GM23338 (cell line): Measurements from ENCODE around the gene SPIRE1. TPM values are rescaled to one million over a fixed set of nuclear protein-coding genes. Genes with fewer than 3 reads are reported as not detected.

Experiments
- ATAC-seq: fragments of 200-7000 bp; cut with Tn5 transposase; 3 replicates; pipeline ENCODE4 v1.9.1; 2020
- DNase-seq: peaks from one replicate; pipeline ENCODE4 v3.0.0-alpha.2; 2015; ENCODE audit warnings: low spot score
- H2AFZ ChIP-seq: fragments of 200-600 bp; sonication (generic); 2 replicates; pipeline ENCODE4 v1.8.0; 2016; ENCODE audit warnings: antibody characterized with exemption, mild to moderate bottlenecking, moderate library complexity
- H3F3A ChIP-seq: fragments of 200-600 bp; sonication (generic); replicated peaks from 2 replicates; pipeline ENCODE4 v1.8.0; 2017; ENCODE audit warnings: antibody characterized with exemption, mixed run types, low read depth
- H3K27ac ChIP-seq: fragments of 200-600 bp; sonication (generic); 2 replicates; pipeline ENCODE4 v1.6.1; 2016; ENCODE audit warnings: low read depth
- H3K27me3 ChIP-seq: fragments of 200-600 bp; sonication (generic); 2 replicates; pipeline ENCODE4 v1.8.0; 2016; ENCODE audit warnings: mild to moderate bottlenecking, mixed run types, moderate library complexity; ENCODE audit not compliant: insufficient read depth
- H3K36me3 ChIP-seq: fragments of 200-600 bp; sonication (generic); 2 replicates; pipeline ENCODE4 v1.8.0; 2016; ENCODE audit warnings: mild to moderate bottlenecking; ENCODE audit not compliant: insufficient read depth
- H3K4me1 ChIP-seq: fragments of 200-600 bp; sonication (generic); 2 replicates; pipeline ENCODE4 v1.8.0; 2016; ENCODE audit warnings: mild to moderate bottlenecking, moderate library complexity; ENCODE audit not compliant: insufficient read depth
- H3K4me2 ChIP-seq: fragments of 200-600 bp; sonication (generic); 2 replicates; pipeline ENCODE4 v1.7.1; 2017; ENCODE audit warnings: mixed run types
- H3K4me3 ChIP-seq: fragments of 200-600 bp; sonication (generic); 2 replicates; pipeline ENCODE4 v1.6.1; 2016; ENCODE audit warnings: mixed run types
- H3K79me2 ChIP-seq: fragments of 200-600 bp; sonication (generic); replicated peaks from 2 replicates; pipeline ENCODE4 v1.8.0; 2017; ENCODE audit warnings: mild to moderate bottlenecking; ENCODE audit not compliant: insufficient read depth
- H3K9me2 ChIP-seq: fragments of 200-600 bp; sonication (generic); 2 replicates; pipeline ENCODE4 v1.8.0; 2017; ENCODE audit not compliant: insufficient read depth
- H4K20me1 ChIP-seq: fragments of 200-600 bp; sonication (generic); replicated peaks from 2 replicates; pipeline ENCODE4 v1.8.0; 2017; ENCODE audit warnings: mild to moderate bottlenecking; ENCODE audit not compliant: insufficient read depth
- H3K27ac Mint-ChIP-seq: 2 replicates; pipeline ENCODE4 v1.8.0; 2020; ENCODE audit warnings: inconsistent platforms, mild to moderate bottlenecking, moderate library complexity, mixed read lengths
- H3K27me3 Mint-ChIP-seq: 3 replicates; pipeline ENCODE4 v1.8.0; 2022; ENCODE audit warnings: low read depth, mild to moderate bottlenecking, moderate library complexity, mixed read lengths, inconsistent platforms; ENCODE audit not compliant: insufficient read depth, poor library complexity
- H3K36me3 Mint-ChIP-seq: 3 replicates; pipeline ENCODE4 v1.8.0; 2021; ENCODE audit warnings: low read depth, mild to moderate bottlenecking, inconsistent platforms, moderate library complexity, mixed read lengths
- H3K4me1 Mint-ChIP-seq: 3 replicates; pipeline ENCODE4 v1.8.0; 2020; ENCODE audit warnings: mild to moderate bottlenecking, inconsistent platforms, mixed read lengths
- H3K4me3 Mint-ChIP-seq: 3 replicates; pipeline ENCODE4 v1.8.0; 2021; ENCODE audit warnings: moderate library complexity, mild to moderate bottlenecking, inconsistent platforms, mixed read lengths
- H3K9me3 Mint-ChIP-seq: 3 replicates; pipeline ENCODE4 v1.8.0; 2020; ENCODE audit warnings: moderate library complexity, mild to moderate bottlenecking, inconsistent platforms, mixed read lengths
- CREB1 ChIP-seq: fragments of 250-450 bp; sonication (Bioruptor Pico); IDR thresholded peaks from 2 replicates; pipeline ENCODE4 v1.5.0; 2020; ENCODE audit warnings: low read depth, mild to moderate bottlenecking, moderate library complexity
- CTCF ChIP-seq, 2 experiments: fragments of 200-600 bp in 1 of 2; sonication (generic) in 1 of 2; conservative IDR thresholded peaks; 2 replicates each; pipeline versions ENCODE4 v1.5.1 to v1.6.1; 2016 to 2017; ENCODE audit warnings: antibody characterized with exemption in 2 of 2, low read depth in 2 of 2, mild to moderate bottlenecking in 2 of 2, moderate library complexity in 1 of 2
- EZH2 ChIP-seq: fragments of 200-600 bp; sonication (generic); IDR thresholded peaks from one replicate; pipeline ENCODE4 v1.8.0; 2017; ENCODE audit warnings: antibody characterized with exemption, mild to moderate bottlenecking, low read depth; ENCODE audit not compliant: unreplicated experiment
- EZH2phosphoT487 ChIP-seq: fragments of 200-600 bp; sonication (generic); IDR thresholded peaks from one replicate; pipeline ENCODE4 v1.8.1; 2018; ENCODE audit warnings: antibody characterized with exemption; ENCODE audit not compliant: unreplicated experiment
- JUNB ChIP-seq: IDR thresholded peaks from one replicate; pipeline ENCODE4 v1.6.1; 2016; ENCODE audit warnings: antibody characterized with exemption; ENCODE audit not compliant: unreplicated experiment
- REST ChIP-seq: IDR thresholded peaks from one replicate; pipeline ENCODE4 v1.6.1; 2018; ENCODE audit warnings: antibody characterized with exemption; ENCODE audit not compliant: unreplicated experiment
- STAT1 ChIP-seq: IDR thresholded peaks from one replicate; pipeline ENCODE4 v1.6.1; 2016; ENCODE audit warnings: antibody characterized with exemption; ENCODE audit not compliant: unreplicated experiment
- ZNF114 ChIP-seq: fragments of 250-450 bp; sonication (Bioruptor Pico); IDR thresholded peaks from 2 replicates; pipeline ENCODE4 v1.5.0; 2020; ENCODE audit warnings: mild to moderate bottlenecking, moderate library complexity
- ZNF331 ChIP-seq: fragments of 250-450 bp; sonication (Bioruptor Pico); IDR thresholded peaks from 2 replicates; pipeline ENCODE4 v1.5.0; 2020; ENCODE audit warnings: low read depth, mild to moderate bottlenecking, moderate library complexity
- polyA plus RNA-seq: library from polyadenylated mRNA; unstranded; fragments of >200 nt; fragmentation: Nextera tagmentation; extraction: Ambion mirVana; gene quantifications from 2 replicates; pipeline ENCODE4 v1.2.1, GENCODE V29; 2016
- total RNA-seq: library from RNA; depleted of rRNA; stranded (reverse); fragments of >200 nt; shearing (Covaris generic); gene quantifications from 2 replicates; pipeline ENCODE4 v1.2.3, GENCODE V29; 2014

Gene SPIRE1
- total and polyA plus RNA-seq, 2 experiments from 2014 or later: 2.9 to 15.5 TPM

GRCh38 chr18:12497839-12498238 lies 160.1 kb downstream of the SPIRE1 start:
- peaks cover 5% of the 10 kb centered on the region for H3K27me3 Mint-ChIP-seq
- Histone ChIP-seq H3K27ac (no peak overlapping the region), H3K27me3 (no peaks in the 10 kb centered on the region), H3F3A (no peaks in the 10 kb centered on the region), H3K4me3 (no peak overlapping the region), H3K4me1 (no peaks in the 10 kb centered on the region), H4K20me1 (no peaks in the 10 kb centered on the region), H3K36me3 (no peaks in the 10 kb centered on the region), H2AFZ (no peak overlapping the region), H3K9me2 (no peaks in the 10 kb centered on the region), H3K4me2 (no peak overlapping the region), H3K79me2 (no peaks in the 10 kb centered on the region)
- no peak for TF ChIP-seq CREB1
- no peak for TF ChIP-seq CTCF (conservative IDR thresholded peaks at IDR 0.05; ENCODE audit: low read depth in 2 of 2)
- TF ChIP-seq STAT1: no peak
- no peak for TF ChIP-seq REST
- no peak for TF ChIP-seq EZH2
- TF ChIP-seq ZNF331 (CRISPR knock-in tag): no peak
- TF ChIP-seq EZH2phosphoT487: no peak
- H3K9me3 Mint-ChIP-seq: no peaks in the 10 kb centered on the region
- H3K4me1 Mint-ChIP-seq: no peaks in the 10 kb centered on the region
- H3K36me3 Mint-ChIP-seq: peaks cover 5% of the 10 kb centered on the region; the same call in 1 of the 3 replicates
- no peak overlapping the region for H3K4me3 Mint-ChIP-seq
- ATAC-seq (no peak), DNase-seq (no peak)
- no peak overlapping the region for H3K27ac Mint-ChIP-seq

GRCh38 chr18:12497296-12497695 lies 160.6 kb downstream of the SPIRE1 start:
- no peak overlapping the region for H3K4me3 Mint-ChIP-seq
- no peaks in the 10 kb centered on the region for H3K27me3 ChIP-seq
- no peak overlapping the region for H3K4me2 ChIP-seq
- DNase-seq: no peak
- no peaks in the 10 kb centered on the region for H3K79me2 ChIP-seq
- no peak overlapping the region; the same call in 1 of the 2 replicates for H3K27ac Mint-ChIP-seq
- H3F3A ChIP-seq: no peaks in the 10 kb centered on the region
- no peak overlapping the region for H3K27ac ChIP-seq
- no peaks in the 10 kb centered on the region for H3K4me1 ChIP-seq
- no peaks in the 10 kb centered on the region for H3K9me3 Mint-ChIP-seq
- H3K9me2 ChIP-seq: no peaks in the 10 kb centered on the region
- H2AFZ ChIP-seq: no peak overlapping the region
- peaks cover 8% of the 10 kb centered on the region; the same call in 1 of the 3 replicates for H3K36me3 Mint-ChIP-seq
- ATAC-seq: no peak
- H3K36me3 ChIP-seq: no peaks in the 10 kb centered on the region
- no peaks in the 10 kb centered on the region for H4K20me1 ChIP-seq
- H3K4me1 Mint-ChIP-seq: no peaks in the 10 kb centered on the region
- no peak overlapping the region for H3K4me3 ChIP-seq
- peaks cover 5% of the 10 kb centered on the region for H3K27me3 Mint-ChIP-seq
- TF ChIP-seq EZH2phosphoT487 (no peak), JUNB (no peak), STAT1 (no peak), ZNF114 (CRISPR knock-in tag) (no peak), REST (no peak)
